Stimulated activated memory B cell treated with anti-CD40 and anti-IgM and Interleukin-4, amounts not matched to agents 10 μg/mL and 1 μg/mL and 100 μg/mL, for 72 hours (primary cell): ENCODE results near the gene ACP4.
"Not testable (repeated sequence)": the region's sequence is repeated elsewhere in the genome, so short reads cannot be mapped to it uniquely, and the experiment has no call there.

Experiments used
- ATAC-seq: fragments of 150-1000 bp; cut with Tn5 transposase; 2 replicates; pipeline ENCODE4 v1.10.0; 2021
- H3K27ac Mint-ChIP-seq: one replicate; pipeline ENCODE4 v1.8.0; 2022; ENCODE audit warnings: mild to moderate bottlenecking, mixed read lengths
- H3K27me3 Mint-ChIP-seq: one replicate; pipeline ENCODE4 v1.8.0; 2022; ENCODE audit warnings: mixed read lengths
- H3K36me3 Mint-ChIP-seq: one replicate; pipeline ENCODE4 v1.8.0; 2022; ENCODE audit warnings: mixed read lengths
- H3K4me1 Mint-ChIP-seq: one replicate; pipeline ENCODE4 v1.8.0; 2022; ENCODE audit warnings: mixed read lengths
- H3K4me3 Mint-ChIP-seq: one replicate; pipeline ENCODE4 v1.8.0; 2022; ENCODE audit warnings: mild to moderate bottlenecking, moderate library complexity, mixed read lengths
- H3K9me3 Mint-ChIP-seq: one replicate; pipeline ENCODE4 v1.8.0; 2022; ENCODE audit warnings: mixed read lengths

The ACP4 gene

GRCh38 chr19:50790396-50790795 lies at the start of gene ACP4:
Gene ACP4 (plus strand): TSS chr19:50790415. CDS start chr19:50790415, 0 bp downstream.
- H3K27ac Mint-ChIP-seq, result no peak within 1 kb of the TSS
- H3K36me3 Mint-ChIP-seq, result no peaks in the 10 kb centered on the region
- H3K9me3 Mint-ChIP-seq, result no peaks in the 10 kb centered on the region
- H3K4me1 Mint-ChIP-seq, result peaks cover 18% of the 10 kb centered on the region
- H3K27me3 Mint-ChIP-seq, result peaks cover 15% of the 10 kb centered on the region
- H3K4me3 Mint-ChIP-seq, result no peak within 1 kb of the TSS
- no peak for ATAC-seq

DNA sequence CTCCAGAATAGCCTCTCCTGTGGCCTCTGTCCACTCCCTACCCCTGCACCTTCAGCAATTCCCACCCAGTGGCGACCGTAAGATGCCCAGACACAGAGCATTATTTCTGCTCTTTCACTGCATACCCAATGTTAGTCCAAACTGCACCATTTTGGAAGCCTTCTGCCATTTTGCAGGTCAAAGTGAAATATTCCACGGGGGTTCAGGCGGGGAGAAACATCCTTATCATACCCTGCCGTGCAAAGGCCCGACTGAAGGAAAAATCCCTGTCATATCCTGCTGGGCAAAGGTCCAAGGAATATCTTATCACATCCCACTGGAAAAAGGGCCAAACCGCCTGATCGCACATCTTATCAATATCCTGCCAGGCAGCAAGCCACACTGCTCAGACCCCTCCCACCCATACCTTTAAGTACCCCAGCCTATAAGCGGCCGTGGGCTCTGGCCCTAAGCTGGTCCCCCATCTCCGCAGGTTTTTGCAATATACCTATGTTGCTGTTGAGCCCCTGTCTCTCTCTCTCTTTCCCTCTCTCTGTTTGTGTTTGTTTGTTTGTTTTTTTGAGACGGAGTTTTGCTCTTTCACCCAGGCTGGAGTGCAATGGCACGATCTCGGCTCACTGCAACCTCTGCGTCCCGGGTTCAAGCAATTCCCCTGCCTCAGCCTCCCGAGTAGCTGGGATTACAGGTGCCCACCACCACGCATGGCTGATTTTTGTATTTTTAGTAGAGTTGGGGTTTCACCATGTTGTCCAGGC lies 48.9 kb upstream of the ACP4 start:
- H3K27ac Mint-ChIP-seq, result no peak overlapping the region
- peaks cover 4% of the 10 kb centered on the region for H3K9me3 Mint-ChIP-seq
- H3K36me3 Mint-ChIP-seq, result no peaks in the 10 kb centered on the region
- ATAC-seq, result no peak
- peaks cover 78% of the 10 kb centered on the region for H3K27me3 Mint-ChIP-seq
- no peaks in the 10 kb centered on the region for H3K4me1 Mint-ChIP-seq
- H3K4me3 Mint-ChIP-seq, result no peak overlapping the region

- H3K4me1 Mint-ChIP-seq, result no peaks in the 10 kb centered on the region
- H3K27ac Mint-ChIP-seq, result no peak overlapping the region
- no peak overlapping the region for H3K4me3 Mint-ChIP-seq
- H3K9me3 Mint-ChIP-seq, result peaks cover 4% of the 10 kb centered on the region
- ATAC-seq, result no peak
- no peaks in the 10 kb centered on the region for H3K36me3 Mint-ChIP-seq
- H3K27me3 Mint-ChIP-seq, result peaks cover 69% of the 10 kb centered on the region
These were observed 46.7 kb upstream of the ACP4 start for GRCh38 chr19:50743537-50743936.

DNA sequence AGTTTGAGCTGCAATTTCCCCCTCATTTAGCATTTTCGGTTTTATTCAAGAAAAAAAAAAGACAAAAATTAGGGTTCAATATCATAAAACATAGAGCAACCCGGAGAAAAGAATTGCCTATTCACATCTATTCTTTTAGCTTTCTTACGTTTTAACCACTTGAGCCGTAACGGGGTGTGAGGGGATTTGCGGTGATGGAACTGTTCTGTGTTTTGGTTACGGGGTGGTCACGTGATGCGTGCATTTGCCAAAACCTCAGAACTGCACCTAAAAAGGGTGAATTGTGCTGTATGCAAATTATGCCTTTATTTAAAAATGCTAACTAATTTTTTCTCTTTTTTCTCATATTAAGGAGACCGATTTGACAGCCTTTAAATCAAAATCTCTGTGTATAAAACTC lies 45.0 kb upstream of the ACP4 start:
- Mint-ChIP-seq H3K4me3 (no peak overlapping the region), H3K36me3 (no peaks in the 10 kb centered on the region), H3K4me1 (no peaks in the 10 kb centered on the region), H3K27me3 (peaks cover 52% of the 10 kb centered on the region), H3K27ac (no peak overlapping the region), H3K9me3 (no peaks in the 10 kb centered on the region)
- ATAC-seq, result no peak

GRCh38 chr19:50747141-50747540 lies 43.1 kb upstream of the ACP4 start:
- ATAC-seq, H3K4me3 Mint-ChIP-seq, H3K27ac Mint-ChIP-seq, H3K36me3 Mint-ChIP-seq, H3K4me1 Mint-ChIP-seq, H3K9me3 Mint-ChIP-seq: not testable (repeated sequence)
- peaks cover 34% of the 10 kb centered on the region for H3K27me3 Mint-ChIP-seq

- no peak for ATAC-seq
- Mint-ChIP-seq H3K27ac (no peak overlapping the region), H3K4me3 (no peak overlapping the region), H3K36me3 (no peaks in the 10 kb centered on the region), H3K27me3 (peaks cover 38% of the 10 kb centered on the region), H3K9me3 (no peaks in the 10 kb centered on the region), H3K4me1 (no peaks in the 10 kb centered on the region)
These were observed 40.7 kb upstream of the ACP4 start for GRCh38 chr19:50749490-50749889.

DNA sequence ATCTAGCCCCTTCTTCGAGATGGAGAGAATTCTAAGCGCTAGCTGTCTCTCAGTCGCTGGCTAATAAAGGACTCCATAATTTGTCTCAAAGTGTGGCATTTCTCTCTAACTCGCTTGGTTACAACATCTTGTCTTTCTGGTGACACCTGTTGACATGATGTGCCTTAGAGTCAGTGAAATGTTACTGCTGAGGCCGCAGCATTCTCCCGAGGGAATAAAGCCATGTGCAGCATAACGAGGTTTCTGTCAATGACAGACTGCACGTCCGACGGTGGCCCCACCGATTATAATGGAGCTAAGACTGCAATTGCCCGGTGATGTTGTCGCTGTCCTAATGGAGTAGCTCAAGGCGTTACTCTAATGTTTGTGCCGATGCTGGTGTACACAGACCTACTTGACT lies 40.2 kb upstream of the ACP4 start:
- no peak overlapping the region for H3K4me3 Mint-ChIP-seq
- H3K4me1 Mint-ChIP-seq, result no peaks in the 10 kb centered on the region
- H3K9me3 Mint-ChIP-seq, result no peaks in the 10 kb centered on the region
- H3K36me3 Mint-ChIP-seq, result no peaks in the 10 kb centered on the region
- peaks cover 38% of the 10 kb centered on the region for H3K27me3 Mint-ChIP-seq
- ATAC-seq, result no peak
- H3K27ac Mint-ChIP-seq, result no peak overlapping the region

GRCh38 chr19:50753879-50754278 lies 36.3 kb upstream of the ACP4 start:
- no peaks in the 10 kb centered on the region for H3K4me1 Mint-ChIP-seq
- peaks cover 61% of the 10 kb centered on the region for H3K27me3 Mint-ChIP-seq
- ATAC-seq, result no peak
- no peak overlapping the region for H3K4me3 Mint-ChIP-seq
- peaks cover 4% of the 10 kb centered on the region for H3K9me3 Mint-ChIP-seq
- H3K36me3 Mint-ChIP-seq, result no peaks in the 10 kb centered on the region
- no peak overlapping the region for H3K27ac Mint-ChIP-seq

- not testable (repeated sequence) for H3K36me3 Mint-ChIP-seq, H3K27ac Mint-ChIP-seq, ATAC-seq, H3K4me3 Mint-ChIP-seq, H3K4me1 Mint-ChIP-seq, H3K9me3 Mint-ChIP-seq
- peaks cover 61% of the 10 kb centered on the region for H3K27me3 Mint-ChIP-seq
These were observed 34.0 kb upstream of the ACP4 start for GRCh38 chr19:50756244-50756643.

GRCh38 chr19:50757624-50758023 lies 32.6 kb upstream of the ACP4 start:
- not testable (repeated sequence) for H3K4me3 Mint-ChIP-seq, ATAC-seq, H3K36me3 Mint-ChIP-seq, H3K27ac Mint-ChIP-seq, H3K4me1 Mint-ChIP-seq, H3K9me3 Mint-ChIP-seq
- peaks cover 56% of the 10 kb centered on the region for H3K27me3 Mint-ChIP-seq

- not testable (repeated sequence) for H3K36me3 Mint-ChIP-seq, ATAC-seq, H3K4me1 Mint-ChIP-seq, H3K27ac Mint-ChIP-seq, H3K9me3 Mint-ChIP-seq, H3K4me3 Mint-ChIP-seq
- H3K27me3 Mint-ChIP-seq, result peaks cover 46% of the 10 kb centered on the region
These were observed 31.1 kb upstream of the ACP4 start for GRCh38 chr19:50759076-50759475.

DNA sequence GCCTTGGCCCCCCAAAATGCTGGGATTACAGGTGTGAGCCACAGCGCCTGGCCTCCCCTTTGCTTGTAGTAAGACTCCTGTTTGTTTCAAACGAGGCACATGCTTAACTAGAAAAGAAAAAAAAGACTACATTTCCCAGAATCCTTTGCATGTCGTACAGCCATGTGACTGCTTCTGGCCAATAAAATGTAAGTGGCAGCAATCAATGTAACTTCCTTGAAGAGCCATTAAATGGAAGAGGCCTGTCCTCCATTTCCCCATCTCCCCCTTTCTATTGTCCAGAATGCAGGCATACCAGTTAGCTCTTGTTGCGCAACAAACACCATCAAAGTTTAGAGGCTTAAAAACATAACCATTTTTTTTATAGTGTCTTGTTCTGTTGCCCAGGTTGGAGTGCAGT lies 30.3 kb upstream of the ACP4 start:
- Mint-ChIP-seq H3K27me3 (peaks cover 42% of the 10 kb centered on the region), H3K9me3 (peaks cover 8% of the 10 kb centered on the region), H3K4me3 (no peak overlapping the region), H3K4me1 (no peaks in the 10 kb centered on the region), H3K36me3 (no peaks in the 10 kb centered on the region), H3K27ac (no peak overlapping the region)
- ATAC-seq, result no peak

GRCh38 chr19:50761501-50761900 lies 28.7 kb upstream of the ACP4 start:
- not testable (repeated sequence) for H3K27ac Mint-ChIP-seq, H3K4me1 Mint-ChIP-seq, ATAC-seq, H3K9me3 Mint-ChIP-seq, H3K4me3 Mint-ChIP-seq, H3K36me3 Mint-ChIP-seq
- peaks cover 42% of the 10 kb centered on the region for H3K27me3 Mint-ChIP-seq

DNA sequence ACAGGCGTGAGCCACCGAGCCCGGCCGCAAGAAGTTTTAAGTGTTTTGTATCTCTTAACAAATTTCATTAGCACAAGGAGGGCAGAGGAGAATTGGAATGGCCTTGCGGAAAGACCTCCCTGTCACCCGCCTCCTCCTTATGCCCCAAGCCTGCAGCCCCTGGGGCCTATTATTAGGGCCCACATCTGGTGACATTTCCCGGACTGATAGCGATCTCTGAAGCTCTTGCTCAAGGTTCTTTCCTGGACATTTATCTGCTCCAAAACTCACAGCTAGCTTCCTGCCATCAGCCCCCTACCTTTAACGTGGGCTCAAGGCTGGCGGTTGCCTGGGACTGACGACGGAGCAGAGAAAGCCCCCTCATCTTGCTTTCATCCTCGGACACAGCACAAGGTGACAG lies 26.7 kb upstream of the ACP4 start:
- H3K36me3 Mint-ChIP-seq, H3K4me3 Mint-ChIP-seq, ATAC-seq, H3K4me1 Mint-ChIP-seq, H3K9me3 Mint-ChIP-seq, H3K27ac Mint-ChIP-seq: not testable (repeated sequence)
- H3K27me3 Mint-ChIP-seq, result peaks cover 44% of the 10 kb centered on the region

GRCh38 chr19:50764409-50764808 lies 25.8 kb upstream of the ACP4 start:
- Mint-ChIP-seq H3K36me3 (no peaks in the 10 kb centered on the region), H3K27ac (no peak overlapping the region), H3K9me3 (peaks cover 3% of the 10 kb centered on the region), H3K27me3 (peaks cover 42% of the 10 kb centered on the region), H3K4me1 (no peaks in the 10 kb centered on the region), H3K4me3 (no peak overlapping the region)
- no peak for ATAC-seq

DNA sequence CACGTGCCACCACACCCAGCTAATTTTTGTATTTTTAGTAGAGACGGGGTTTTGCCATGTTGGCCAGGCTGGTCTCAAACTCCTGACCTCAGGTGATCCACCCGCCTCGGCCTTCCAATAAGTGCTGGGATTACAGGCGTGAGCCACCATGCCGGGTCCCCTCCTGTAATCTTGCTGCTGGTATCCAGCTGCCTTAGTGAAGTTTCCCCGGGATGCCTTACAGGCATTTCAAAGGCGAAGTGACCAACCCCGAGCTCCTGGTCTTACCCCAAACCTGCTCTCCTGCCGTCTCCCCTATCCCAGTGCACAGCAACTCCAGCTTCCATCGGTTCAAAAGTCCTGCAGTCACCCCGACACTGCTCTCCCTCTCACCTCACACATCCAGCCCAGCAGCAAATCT lies 23.5 kb upstream of the ACP4 start:
- not testable (repeated sequence) for H3K27ac Mint-ChIP-seq, H3K4me3 Mint-ChIP-seq, H3K9me3 Mint-ChIP-seq, H3K36me3 Mint-ChIP-seq, H3K4me1 Mint-ChIP-seq, ATAC-seq
- peaks cover 52% of the 10 kb centered on the region for H3K27me3 Mint-ChIP-seq

GRCh38 chr19:50767263-50767662 lies 23.0 kb upstream of the ACP4 start:
- H3K27me3 Mint-ChIP-seq, result peaks cover 52% of the 10 kb centered on the region
- ATAC-seq, H3K9me3 Mint-ChIP-seq, H3K36me3 Mint-ChIP-seq, H3K4me1 Mint-ChIP-seq, H3K4me3 Mint-ChIP-seq, H3K27ac Mint-ChIP-seq: not testable (repeated sequence)
